ENCODE measurements around the gene HELZ. TPM values are rescaled to one million over a fixed set of nuclear protein-coding genes. Genes with fewer than 3 reads are reported as not detected.

HELZ gene
- total RNA-seq, 1 experiment from 2014 or later = 40.5 TPM

DNA sequence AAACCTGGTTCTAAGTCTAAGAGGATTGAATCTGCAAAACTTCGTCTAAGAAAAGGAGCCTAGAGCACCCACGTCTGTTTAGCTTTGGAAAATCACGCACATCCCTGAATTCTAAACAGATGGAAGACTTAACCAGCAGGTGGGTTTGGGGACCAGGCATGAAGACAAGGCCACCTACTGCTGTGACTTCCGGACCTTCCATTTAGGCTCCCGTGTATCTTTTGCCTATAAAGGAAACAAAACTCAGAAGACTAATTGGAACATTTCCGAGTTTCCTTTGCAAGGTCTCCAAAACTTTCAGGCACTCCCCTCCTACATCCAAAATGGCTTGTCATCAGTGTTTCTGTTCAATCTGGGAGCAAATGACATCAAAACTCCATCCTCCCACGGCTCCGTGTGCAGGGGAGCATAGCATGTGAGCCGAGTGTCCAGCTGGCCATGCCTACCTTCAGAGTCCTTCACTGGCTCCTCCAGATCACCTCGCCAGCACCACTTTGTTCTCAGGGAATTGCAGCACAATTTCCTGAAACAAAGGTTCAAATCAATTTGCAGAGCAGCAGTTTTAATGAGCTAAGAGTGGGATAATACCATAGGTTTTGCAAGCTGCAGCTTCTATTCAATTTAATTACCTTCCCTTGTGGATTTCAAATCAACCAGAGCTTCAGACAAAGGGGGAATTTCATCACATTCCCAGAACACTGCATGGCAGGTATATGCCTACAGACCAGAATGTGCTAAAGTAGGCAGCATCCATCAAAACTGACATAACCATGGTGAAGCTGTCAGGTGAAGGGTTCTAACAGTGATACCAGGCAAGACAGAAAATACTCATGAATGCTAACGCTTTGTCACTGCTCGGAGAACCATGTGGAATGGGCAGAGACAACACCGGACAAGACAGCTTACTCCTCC is 177.2 kb downstream of the HELZ start:
- no peak for TF ChIP-seq EZH2phosphoT487 (IDR thresholded peaks at IDR 0.05; ENCODE audit: borderline replicate concordance)
- no peak for TF ChIP-seq EZH2 (IDR thresholded peaks at IDR 0.05)
- TF ChIP-seq POLR2A (IDR thresholded peaks at IDR 0.05; ENCODE audit: borderline replicate concordance, extremely low read depth, insufficient read depth, insufficient read length) = no peak
- TF ChIP-seq ELF1 (IDR thresholded peaks at IDR 0.05; ENCODE audit: borderline replicate concordance, low read depth) = no peak
- TF ChIP-seq RAD21 (IDR thresholded peaks at IDR 0.05; ENCODE audit: low read depth) = no peak
- TF ChIP-seq SRF (IDR thresholded peaks at IDR 0.05; ENCODE audit: low read depth) = no peak
- no peak for TF ChIP-seq FOSL1 (IDR thresholded peaks at IDR 0.05; ENCODE audit: low read depth)
- TF ChIP-seq POLR2AphosphoS5 (IDR thresholded peaks at IDR 0.05; ENCODE audit: low read depth, low read length) = no peak
- TF ChIP-seq, protein P1, sequence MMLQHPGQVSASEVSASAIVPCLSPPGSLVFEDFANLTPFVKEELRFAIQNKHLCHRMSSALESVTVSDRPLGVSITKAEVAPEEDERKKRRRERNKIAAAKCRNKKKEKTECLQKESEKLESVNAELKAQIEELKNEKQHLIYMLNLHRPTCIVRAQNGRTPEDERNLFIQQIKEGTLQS (IDR thresholded peaks at IDR 0.05) = no peak
- TF ChIP-seq, protein P2, sequence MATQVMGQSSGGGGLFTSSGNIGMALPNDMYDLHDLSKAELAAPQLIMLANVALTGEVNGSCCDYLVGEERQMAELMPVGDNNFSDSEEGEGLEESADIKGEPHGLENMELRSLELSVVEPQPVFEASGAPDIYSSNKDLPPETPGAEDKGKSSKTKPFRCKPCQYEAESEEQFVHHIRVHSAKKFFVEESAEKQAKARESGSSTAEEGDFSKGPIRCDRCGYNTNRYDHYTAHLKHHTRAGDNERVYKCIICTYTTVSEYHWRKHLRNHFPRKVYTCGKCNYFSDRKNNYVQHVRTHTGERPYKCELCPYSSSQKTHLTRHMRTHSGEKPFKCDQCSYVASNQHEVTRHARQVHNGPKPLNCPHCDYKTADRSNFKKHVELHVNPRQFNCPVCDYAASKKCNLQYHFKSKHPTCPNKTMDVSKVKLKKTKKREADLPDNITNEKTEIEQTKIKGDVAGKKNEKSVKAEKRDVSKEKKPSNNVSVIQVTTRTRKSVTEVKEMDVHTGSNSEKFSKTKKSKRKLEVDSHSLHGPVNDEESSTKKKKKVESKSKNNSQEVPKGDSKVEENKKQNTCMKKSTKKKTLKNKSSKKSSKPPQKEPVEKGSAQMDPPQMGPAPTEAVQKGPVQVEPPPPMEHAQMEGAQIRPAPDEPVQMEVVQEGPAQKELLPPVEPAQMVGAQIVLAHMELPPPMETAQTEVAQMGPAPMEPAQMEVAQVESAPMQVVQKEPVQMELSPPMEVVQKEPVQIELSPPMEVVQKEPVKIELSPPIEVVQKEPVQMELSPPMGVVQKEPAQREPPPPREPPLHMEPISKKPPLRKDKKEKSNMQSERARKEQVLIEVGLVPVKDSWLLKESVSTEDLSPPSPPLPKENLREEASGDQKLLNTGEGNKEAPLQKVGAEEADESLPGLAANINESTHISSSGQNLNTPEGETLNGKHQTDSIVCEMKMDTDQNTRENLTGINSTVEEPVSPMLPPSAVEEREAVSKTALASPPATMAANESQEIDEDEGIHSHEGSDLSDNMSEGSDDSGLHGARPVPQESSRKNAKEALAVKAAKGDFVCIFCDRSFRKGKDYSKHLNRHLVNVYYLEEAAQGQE (IDR thresholded peaks at IDR 0.05; ENCODE audit: low read depth) = no peak
- TF ChIP-seq, protein P3, sequence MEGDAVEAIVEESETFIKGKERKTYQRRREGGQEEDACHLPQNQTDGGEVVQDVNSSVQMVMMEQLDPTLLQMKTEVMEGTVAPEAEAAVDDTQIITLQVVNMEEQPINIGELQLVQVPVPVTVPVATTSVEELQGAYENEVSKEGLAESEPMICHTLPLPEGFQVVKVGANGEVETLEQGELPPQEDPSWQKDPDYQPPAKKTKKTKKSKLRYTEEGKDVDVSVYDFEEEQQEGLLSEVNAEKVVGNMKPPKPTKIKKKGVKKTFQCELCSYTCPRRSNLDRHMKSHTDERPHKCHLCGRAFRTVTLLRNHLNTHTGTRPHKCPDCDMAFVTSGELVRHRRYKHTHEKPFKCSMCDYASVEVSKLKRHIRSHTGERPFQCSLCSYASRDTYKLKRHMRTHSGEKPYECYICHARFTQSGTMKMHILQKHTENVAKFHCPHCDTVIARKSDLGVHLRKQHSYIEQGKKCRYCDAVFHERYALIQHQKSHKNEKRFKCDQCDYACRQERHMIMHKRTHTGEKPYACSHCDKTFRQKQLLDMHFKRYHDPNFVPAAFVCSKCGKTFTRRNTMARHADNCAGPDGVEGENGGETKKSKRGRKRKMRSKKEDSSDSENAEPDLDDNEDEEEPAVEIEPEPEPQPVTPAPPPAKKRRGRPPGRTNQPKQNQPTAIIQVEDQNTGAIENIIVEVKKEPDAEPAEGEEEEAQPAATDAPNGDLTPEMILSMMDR (IDR thresholded peaks at IDR 0.05 in 2 of 3, conservative IDR thresholded peaks at IDR 0.05 in 1 of 3; ENCODE audit: borderline replicate concordance in 1 of 3, insufficient read depth in 1 of 3, low read depth in 2 of 3, low read length in 2 of 3) = no peak
- H3K9me3 ChIP-seq (ENCODE audit: control insufficient read depth in 1 of 2, insufficient read depth in 1 of 2, low read depth in 1 of 2, low read length in 2 of 2) = no peaks in the 10 kb centered on the region
- H3K27me3 ChIP-seq (ENCODE audit: insufficient read depth, low read length) = no peaks in the 10 kb centered on the region
- H4K20me1 ChIP-seq (ENCODE audit: insufficient read depth) = no peaks in the 10 kb centered on the region
- H3K27ac ChIP-seq (ENCODE audit: low read depth, low read length) = no peak overlapping the region
- H3K4me1 ChIP-seq (ENCODE audit: control insufficient read depth in 1 of 2, insufficient read depth in 2 of 2, low read length in 2 of 2) = no peaks in the 10 kb centered on the region
- no peak overlapping the region for H3K4me3 ChIP-seq (replicated peaks in 1 of 2; ENCODE audit: low read depth in 1 of 2, low read length in 2 of 2)
- H3K4me2 ChIP-seq (ENCODE audit: low read length) = no peak overlapping the region
- ChIA-PET RAD21 (ENCODE audit: low non-redundant PET in 1 of 2, low total read pairs in 2 of 2, uncharacterized antibody in 2 of 2, unreplicated experiment in 2 of 2) (interaction anchor here in 1 of 2 experiments (0.6 kb wide), 1 partner anchor 141 kb away, joined by 3 read pairs; no protein-coding TSS in a partner anchor), POLR2A (no interaction called here), CTCF (interaction anchor here (0.6 kb wide), 1 partner anchor 33 kb away, joined by 3 read pairs; no protein-coding TSS in a partner anchor)
- no peak overlapping the region for H3K9ac ChIP-seq (ENCODE audit: low read length)
- H3K79me2 ChIP-seq (ENCODE audit: insufficient read depth, low read length) = no peaks in the 10 kb centered on the region
- intact Hi-C loops (cut with micrococcal nuclease) = no loop called here
- no peaks in the 10 kb centered on the region for H3K9me2 ChIP-seq (ENCODE audit: insufficient read depth)
- BruUV-seq (replicated peaks) = no TSS peak
- ATAC-seq (no peak), DNase-seq (ENCODE audit: low read depth, low spot score) (no peak)
- no peak overlapping the region for H2AFZ ChIP-seq (ENCODE audit: low read depth, low read length, poor library complexity, severe bottlenecking)
- no peaks in the 10 kb centered on the region for H3K36me3 ChIP-seq (ENCODE audit: control insufficient read depth in 1 of 2, insufficient read depth in 2 of 2, low read length in 2 of 2)
